HUDEP-2 (cell line): ENCODE measurements around the gene TMEM191B.
"Not testable (repeated sequence)": the region's sequence is repeated elsewhere in the genome, so short reads cannot be mapped to it uniquely, and the experiment has no call there.

ENCODE experiments used
- DNase-seq, 76 experiments: peaks; one replicate each; lab custom pipeline; 2025; ENCODE audit not compliant: unreplicated experiment in 76 of 76; lab: John Stamatoyannopoulos, UW

Gene TMEM191B

DNA sequence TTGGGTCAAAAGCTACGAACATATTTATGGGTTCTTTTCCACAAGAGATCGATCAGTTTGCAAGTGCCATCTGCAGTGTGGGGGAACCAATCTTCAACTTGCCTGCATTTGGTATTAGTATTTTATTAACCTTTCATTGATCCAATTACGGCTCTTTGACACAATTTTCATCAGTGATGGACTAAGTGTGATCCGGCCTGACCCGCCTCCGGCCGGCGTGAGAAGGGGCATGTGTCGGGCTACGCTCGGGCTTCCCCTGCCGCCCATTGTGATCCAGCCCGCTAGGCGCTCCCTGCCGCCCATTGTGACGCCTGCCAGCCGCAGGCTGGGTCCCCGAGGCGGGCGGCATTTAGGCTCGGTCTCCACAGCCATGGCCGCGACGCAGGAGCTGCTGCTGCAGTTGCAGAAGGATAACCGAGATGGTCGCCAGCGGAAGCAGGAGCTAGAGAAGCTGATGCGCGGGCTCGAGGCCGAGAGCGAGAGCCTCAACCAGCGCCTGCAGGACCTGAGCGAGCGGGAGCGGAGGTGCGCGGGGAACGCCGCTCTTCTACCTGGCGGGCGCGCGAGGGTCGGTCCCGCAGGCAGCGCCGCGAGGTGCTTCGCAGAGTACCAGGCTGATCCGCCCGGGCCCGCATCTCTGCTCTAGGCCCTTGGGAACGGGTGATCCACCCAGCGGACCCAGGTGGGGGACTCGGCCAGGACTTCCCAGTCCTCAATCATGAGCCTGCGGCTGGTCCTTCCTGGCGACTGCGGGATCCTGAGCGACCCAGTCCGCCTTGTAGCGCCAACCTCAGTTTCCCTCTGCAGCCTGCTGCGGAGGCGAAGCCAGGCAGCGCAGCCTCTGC, at the start of gene TMEM191B:
Gene TMEM191B, plus strand, starts transcription at position 51 of the 845 bp plus-strand sequence. Its CDS starts 179 bp downstream, at position 230.
- not testable (repeated sequence) for DNase-seq

DNA sequence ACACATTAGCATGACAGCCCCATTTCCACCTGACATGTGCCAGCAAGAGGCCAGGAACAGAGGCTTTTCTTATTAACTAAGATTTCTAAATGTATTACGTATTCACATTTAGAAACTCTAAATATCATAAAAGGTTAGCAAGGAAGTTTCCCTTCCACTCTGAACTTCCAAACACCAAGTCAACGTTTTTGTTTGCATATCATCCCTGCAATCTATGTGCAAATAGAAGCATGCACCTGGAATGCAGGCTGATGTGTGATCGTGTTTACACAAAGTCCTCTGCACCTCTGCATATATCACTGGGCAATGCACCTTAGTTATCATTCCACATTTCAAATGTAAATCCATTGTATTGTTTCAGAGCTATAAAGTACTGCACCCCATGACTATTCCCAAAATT, 31.4 kb upstream of the TMEM191B start:
- DNase-seq: not testable (repeated sequence)

DNA sequence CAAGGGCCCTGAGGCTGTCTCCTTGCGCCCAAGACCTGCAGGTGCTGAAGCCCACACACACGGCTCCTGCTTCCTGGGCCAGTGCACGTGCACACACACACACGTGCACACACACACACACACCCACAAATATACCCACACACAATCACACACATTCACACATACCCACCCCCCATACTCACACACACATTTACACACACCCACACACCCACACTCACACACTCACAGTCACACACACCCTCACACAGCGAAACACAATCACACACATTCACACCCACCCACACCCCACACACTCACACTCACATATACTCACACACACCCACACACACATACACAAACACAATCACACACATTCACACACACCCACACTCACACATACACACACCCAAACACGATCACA, 16.3 kb upstream of the TMEM191B start:
- not testable (repeated sequence) for DNase-seq

DNA sequence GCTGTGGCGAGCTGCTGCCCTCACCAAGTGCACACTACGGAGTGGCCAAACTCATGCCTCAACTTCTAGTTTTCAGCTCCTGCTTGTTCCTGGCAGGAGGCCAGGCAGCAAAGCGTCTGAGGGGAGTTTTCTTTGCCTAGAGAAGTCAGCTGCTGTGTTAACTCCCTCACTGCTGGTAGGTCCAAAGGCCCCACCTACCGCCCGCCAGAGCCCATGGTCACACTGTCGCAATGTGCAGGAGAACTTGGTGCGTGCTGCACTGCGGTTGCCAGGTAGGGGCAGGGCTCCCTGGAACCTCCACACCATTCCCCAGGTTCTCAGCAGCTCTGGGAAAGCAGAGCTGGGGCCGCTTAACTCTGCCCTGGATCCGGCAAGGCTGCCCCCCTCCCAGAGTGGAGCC, 15.2 kb upstream of the TMEM191B start:
- not testable (repeated sequence) for DNase-seq

DNA sequence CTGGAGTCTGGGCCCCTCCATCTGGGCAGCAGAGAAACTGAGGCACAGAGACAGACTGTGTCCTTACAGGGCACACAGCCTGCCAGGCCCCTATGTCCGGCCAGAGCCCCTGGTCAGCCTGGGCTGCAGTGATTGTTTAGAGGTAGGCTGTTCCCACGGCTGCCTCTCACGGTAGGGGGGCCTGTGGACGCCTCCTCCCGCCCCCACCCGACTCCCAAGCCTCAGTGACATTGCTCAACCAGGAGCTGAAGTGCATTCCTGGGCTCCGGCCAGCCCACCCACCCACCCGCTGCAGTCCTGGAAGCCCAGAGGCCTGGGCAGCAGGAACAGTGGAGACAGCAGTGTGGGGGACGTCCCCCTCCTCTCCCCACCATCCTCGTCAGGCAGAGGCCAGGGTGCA, 14.1 kb upstream of the TMEM191B start:
- DNase-seq: not testable (repeated sequence)

DNA sequence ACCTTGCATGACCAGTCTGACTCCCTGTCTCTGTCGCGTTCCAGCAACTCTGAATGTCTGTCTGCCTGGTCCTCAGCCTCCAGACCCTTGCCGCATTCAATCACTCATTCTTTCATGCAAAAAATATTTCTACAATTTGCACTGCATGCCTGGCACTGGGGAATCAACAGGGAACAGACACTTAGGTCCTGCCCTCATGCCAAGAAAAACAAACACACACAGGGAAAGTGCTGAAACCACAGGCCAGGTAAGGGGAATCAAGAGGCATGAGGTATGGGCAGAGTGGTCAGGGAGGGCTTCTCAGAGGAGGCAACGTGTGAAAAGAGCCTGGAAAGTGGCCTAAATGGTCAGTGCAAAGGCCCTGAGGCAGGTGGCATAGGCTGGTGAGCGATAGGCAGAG, 9.5 kb upstream of the TMEM191B start, which contains the start of gene GGTLC3:
Gene GGTLC3, minus strand, starts transcription at position 101 of the 400 bp plus-strand sequence. CDS start 264 bp downstream, outside the sequence.
- not testable (repeated sequence) for DNase-seq

DNA sequence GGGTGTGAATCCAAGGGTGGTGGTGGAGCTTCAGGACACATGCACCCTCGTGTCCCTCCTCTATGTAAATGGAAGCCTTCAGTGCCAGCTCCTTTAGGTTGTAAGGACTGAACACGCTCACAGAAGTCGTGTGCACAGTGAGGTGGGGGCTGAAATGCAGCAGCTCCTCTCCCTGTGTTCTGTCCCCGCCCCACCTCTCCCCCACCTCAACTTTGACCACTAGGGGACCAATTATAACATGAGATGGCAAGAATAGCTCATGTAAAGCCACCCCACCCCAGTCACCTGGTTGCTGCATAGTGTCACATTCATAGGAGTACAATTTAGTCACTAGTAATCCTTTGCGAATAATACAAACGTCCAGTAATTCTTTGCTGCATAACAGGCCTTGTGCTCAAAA, 4.8 kb upstream of the TMEM191B start:
- not testable (repeated sequence) for DNase-seq

DNA sequence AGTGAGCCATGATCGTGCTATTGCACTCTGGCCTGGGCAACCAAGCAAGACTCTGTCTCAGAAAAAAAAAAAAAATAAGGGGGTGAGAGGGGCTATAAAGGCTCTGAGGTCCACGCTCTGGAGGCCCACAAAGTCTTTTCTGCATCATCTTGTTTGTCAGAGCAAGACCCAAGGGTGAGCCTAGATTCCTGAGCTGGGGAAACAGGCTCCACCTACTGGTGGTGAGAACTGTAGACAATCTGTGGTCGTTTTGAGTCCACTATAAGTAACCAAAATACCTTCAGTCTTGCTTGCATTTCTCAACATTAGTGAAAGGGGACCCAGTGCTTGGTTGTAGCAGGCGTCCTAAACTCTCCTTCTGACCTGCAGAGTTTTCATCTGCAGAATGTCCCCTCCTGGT, 4.3 kb upstream of the TMEM191B start:
- DNase-seq: not testable (repeated sequence)

DNA sequence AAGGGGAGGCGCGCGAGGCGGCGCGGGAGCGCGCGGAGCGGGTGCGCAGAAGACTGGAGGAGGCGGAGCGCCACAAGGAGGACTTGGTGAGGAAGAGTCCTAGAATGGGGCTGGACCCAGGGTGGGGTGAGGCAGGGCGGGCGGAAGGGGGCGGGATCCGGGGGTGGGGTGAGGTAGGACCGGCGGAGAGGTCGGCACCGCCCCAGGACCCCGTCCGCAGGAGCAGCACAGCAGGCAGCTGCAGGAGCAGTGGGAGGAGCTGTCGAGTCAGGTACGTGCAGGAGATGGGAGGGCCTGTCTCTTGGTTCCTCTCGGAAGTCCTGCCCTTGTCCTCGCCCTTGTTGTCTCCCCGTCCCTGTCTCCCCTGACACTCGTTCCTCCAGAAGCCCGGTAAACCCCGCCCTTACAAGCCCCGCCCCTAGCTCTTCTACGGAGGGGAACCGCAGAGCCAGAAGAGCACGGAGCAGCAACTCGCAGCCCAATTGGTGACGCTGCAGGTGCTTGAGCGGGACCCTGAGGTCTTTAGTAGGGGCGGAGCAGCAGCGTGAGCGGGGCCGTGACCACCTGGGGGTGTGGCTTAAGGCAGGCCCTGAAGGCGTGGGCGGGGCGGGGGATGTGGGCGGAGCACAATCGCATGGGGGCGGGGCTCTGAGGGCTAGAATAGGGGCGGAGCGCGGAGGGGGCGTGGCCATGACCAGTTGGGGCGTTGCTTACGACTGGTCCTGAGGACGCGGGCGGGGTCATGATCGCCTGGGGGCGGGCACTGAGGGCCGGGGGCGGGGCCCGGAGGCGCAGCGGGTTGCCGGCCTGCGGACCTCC, 1.2 kb downstream of the TMEM191B start:
- not testable (repeated sequence) for DNase-seq

DNA sequence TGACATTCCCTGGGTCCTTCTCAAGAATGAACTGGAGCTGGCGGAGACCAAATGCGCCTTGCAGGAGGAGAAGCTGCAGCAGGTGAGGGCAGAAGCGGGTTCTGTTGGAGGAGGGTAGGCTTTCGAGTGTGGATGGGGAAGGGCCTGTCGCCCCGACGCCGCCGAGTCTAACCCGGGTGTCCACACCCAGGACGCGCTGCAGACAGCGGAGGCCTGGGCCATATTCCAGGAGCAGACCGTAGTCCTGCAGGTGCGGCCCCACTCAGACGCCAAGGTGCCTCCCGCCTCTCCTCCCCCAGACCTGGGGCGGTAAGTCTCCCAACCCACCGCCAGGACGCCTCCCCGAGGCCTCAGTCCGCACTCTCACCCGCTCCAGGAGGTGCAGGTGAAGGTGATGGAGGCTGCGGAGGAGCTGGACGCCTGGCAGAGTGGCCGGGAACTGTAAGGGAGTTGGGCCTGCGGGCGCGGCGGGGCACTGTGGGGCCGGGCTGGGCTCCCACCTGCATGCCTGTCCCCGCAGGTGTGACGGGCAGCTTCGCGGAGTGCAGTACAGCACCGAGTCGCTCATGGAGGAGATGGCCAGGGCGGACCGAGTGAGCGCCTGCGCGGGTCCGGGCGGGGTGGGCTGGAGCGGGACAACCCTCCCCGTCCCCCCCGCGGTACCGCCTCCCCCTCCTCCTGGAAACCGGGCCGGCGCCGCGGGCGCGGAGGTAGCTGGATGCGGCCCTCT, 2.0 kb downstream of the TMEM191B start:
- DNase-seq: not testable (repeated sequence)

DNA sequence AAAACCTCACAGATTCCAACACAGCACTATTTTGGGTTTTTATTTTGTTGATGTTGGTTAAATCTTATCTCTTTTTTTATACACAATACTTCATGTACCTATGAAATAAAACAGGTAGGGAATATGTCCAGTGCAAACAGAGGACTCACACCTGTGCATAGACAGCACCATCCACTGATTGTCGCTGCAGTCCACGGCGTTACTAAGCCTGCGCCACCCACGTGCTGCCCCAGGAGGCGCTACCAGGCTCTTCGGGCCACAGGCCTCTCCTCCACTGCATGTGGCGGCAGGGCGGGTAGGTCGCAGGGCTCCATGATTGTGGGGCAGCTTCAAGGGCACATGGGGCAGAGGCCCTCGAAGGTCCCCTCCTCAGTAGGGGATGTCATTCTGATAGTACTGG, 6.0 kb downstream of the TMEM191B start:
- DNase-seq: not testable (repeated sequence)

DNA sequence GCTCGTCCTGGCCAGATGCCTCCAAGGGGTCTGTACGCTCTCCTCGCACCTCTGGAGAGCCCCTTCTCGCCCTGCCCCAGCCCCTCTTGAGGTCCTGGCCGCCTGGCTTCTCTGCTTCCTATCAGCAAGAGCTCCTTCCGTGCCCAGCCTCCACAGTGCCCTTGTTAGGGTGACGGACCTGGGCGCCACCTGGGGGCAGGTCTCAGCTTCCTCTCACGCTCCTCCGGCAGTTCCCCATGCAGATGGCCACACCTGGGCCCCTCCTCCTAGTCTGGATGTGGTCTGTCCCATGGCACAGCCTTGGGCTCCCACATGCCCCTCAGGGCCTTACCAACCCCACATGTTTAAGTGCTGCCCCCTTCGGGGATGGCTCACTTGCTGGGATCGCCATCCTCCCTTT, 6.7 kb downstream of the TMEM191B start:
- DNase-seq: not testable (repeated sequence)

DNA sequence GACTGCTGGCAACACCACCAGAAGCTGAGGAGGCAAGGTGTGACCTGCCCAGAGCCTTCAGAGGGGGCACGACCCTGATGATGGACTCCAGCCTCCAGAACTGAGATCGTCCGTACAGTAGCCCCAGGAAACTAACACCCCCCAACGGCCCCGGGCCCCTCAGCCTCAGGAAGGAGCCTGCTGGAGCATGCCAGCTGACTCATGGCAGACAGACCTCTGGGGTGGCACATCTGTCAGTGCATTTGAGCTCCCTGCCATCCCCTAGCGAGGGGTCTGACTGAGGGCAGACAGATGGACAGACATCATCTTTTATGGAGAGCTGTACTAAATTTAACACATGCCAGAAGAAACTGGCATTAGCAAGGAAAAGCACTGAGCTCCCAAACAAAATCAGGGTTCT, 12.4 kb downstream of the TMEM191B start:
- DNase-seq: not testable (repeated sequence)

DNA sequence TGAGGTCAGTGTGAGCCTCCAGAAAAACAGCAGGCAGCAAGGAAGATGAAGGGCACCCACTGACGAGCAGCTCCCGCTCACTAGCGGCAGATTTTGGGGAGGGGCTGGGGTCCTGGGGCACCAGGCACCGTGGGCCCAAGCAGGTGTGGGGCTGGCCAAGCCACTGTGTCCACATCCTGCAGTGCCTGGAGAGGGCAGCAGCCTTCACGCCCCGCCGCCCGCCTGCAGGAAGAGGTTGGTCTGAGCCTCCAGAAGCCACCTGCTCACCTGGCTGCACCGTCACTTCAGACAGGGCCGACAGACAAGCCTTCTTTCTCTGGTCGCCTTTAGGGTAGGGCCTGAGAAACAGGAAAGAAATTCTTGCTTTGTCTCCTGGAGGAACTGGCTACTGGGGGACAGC, 15.8 kb downstream of the TMEM191B start:
- DNase-seq: not testable (repeated sequence)

DNA sequence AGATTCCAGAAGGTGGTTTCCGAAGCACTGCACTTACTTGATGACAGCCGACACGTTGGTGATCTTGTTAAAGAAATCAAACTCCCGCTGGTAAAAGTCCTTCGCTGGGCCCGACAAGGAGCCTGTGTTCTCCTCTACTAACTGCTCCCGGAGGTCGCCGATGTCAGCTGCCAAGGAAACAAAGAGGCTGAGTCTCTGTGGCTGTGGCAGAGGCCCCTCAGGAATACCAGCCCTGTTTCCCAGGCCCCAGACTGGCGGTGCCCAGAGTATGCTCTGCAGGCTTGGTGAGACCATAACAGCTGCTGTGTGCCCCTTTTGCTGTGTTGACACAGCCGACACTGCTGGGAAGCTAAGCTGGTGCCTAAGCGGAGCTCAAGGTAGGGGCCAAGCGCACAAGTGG, 17.0 kb downstream of the TMEM191B start:
- not testable (repeated sequence) for DNase-seq

DNA sequence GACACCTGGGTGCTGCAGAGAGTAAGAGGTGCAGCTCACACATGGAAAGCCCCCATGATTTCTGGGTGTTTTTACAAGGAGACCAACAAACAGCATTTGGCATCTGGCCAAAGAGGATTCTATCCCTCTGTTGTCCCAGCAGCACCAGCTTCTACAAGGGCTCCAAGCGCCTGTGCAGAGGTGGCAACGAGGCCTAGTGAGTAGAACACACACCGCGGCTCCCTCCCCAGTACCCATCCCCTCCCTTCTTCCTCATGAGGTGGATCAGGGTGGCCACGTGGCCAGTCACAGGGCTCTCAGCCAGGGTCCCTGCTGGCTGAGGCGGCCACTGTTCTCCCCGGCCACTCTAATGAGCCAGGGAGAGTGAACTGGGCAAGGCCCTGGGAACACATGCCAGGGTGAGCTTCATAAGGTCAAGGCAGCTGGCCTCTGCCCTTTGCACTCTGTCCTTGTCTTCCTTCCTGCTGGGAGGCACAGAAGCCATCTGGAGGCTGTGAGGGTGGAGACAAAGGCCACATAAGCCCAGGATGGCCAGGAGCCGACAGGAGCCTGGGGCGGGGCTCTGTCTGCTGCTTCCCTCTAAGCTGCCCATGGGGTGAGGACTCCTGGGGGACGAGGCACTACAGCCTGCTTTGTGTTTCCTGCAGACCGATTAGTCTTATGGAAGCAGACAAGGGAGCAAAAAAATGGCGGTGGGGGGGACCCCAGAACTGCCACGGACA, 22.0 kb downstream of the TMEM191B start:
- not testable (repeated sequence) for DNase-seq

DNA sequence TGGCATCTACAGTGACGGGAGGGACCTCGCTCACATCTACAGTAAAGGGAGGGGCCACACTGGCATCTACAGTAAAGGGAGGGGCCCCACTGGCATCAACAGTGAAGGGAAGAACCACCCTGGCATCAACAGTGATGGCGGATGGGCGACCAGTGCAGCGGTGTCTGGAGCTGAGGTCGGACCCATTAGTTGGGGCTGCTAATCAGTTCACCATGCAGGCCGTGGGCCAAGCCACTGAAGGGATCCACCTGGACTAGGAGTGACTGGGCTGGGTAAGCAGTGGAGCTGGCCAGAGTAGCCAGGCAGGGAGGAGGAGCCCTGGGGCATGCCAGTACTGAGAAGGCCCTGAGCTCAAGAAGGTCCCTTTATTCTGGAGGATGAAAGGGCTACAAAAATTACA, 23.4 kb downstream of the TMEM191B start:
- not testable (repeated sequence) for DNase-seq

DNA sequence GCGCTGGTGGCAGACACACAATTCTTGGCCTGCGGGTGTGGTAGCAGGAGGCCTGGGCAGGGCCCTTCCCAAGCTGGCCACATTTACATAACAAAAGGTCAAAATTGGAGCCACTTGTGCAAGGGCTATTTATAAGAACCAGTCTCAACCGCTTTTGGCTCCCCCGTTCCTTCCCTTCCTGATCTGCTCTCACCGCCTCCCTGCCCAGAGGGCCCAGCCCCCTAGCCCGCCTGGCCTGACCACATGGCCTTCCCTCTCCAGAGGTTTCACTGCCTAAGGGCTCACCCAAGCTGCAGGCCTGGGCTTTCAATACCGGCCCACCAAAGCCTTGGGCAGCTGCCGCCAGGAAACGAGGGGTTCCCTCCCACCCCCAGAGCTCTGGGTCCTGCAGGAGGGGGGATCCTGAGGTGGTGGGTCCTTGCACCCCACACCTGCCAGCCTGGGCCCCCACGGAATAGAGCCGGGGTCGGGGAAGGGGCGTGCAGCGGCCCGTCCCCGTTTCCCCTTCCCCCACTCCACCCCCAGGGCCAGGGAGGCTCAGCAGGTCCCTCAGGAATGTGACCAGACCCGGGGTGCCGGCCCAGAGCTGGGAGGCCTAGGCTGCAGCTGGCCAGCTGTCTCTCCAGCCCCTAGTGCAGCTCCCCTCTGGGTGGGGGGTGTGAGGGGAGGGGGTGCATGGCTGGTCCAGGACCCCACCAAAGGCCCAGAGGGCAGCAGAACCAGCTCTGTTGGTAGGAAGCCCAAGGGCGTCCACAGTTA, 25.4 kb downstream of the TMEM191B start:
- not testable (repeated sequence) for DNase-seq
